CD4-positive, alpha-beta T cell treated with Interleukin-1 beta for 1 hour (primary cell): ENCODE measurements around the gene NUDT3.
"Not testable (repeated sequence)": the region's sequence is repeated elsewhere in the genome, so short reads cannot be mapped to it uniquely, and the experiment has no call there.

Experiments
- DNase-seq, 2 donors: peaks; one replicate each; pipeline ENCODE4 v3.0.0-alpha.2; 2020 to 2022

The NUDT3 gene

DNA sequence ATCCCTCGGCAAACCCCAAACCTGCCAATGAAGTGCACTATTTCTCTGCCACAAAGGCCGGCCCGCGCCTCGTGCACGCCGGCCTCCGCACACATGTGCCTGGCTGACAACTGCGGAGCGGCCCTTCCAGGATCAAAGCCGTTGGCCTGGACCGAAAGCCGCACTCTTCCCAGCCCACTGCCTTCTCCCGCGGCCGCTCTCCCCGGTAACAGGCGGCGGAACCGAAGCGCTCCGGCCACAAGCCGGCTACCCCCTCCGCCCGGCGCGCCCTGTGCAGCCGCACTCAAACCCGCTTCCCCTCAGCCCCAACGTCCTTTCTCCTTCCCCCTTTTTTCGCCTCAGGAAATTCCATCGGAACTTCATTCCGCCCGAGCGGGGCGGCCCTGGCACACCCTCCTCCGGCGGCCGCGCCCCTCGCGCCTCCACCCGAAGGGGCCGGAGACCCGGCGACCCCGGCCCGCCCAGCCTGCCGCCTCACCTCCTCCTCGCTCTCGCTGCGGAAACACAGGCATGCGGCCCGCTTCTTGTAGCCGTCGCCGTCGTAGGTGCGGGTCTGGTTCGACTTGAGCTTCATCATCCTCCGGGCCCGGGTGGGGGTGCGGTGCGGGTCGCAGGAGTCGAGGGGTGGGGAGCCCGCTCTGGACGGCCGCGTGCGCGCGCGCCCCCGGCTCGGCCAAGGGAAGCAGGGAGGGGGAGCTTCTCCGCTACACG, 528 bp downstream of the NUDT3 start:
- DNase-seq: peak; percentile 40

- DNase-seq: no peak
Observed at GRCh38 chr6:34391473-34391785, 1.0 kb downstream of the NUDT3 start.

GRCh38 chr6:34390531-34391472, 1.7 kb downstream of the NUDT3 start:
- no peak for DNase-seq

- DNase-seq: no peak
Observed at GRCh38 chr6:34389034-34389433, 3.4 kb downstream of the NUDT3 start.

DNA sequence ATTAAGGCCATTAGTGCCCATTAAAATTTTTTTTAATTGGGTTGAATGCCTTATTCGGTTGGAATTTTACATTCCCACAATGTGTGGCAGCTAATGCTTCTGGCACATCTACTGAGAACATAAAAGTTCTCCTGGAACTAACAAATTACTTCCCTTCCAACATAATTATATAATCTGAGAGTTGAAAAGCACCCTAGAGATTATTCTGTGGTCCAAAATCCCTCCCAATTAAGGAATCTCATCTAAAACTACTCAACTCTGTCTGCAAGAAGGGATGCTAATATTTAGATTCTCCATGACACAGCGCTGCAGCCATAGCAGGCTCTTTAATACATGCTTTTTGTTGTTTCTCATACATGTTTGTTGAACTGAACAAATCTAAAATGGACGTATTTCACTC, 4.0 kb downstream of the NUDT3 start:
- DNase-seq: no peak

DNA sequence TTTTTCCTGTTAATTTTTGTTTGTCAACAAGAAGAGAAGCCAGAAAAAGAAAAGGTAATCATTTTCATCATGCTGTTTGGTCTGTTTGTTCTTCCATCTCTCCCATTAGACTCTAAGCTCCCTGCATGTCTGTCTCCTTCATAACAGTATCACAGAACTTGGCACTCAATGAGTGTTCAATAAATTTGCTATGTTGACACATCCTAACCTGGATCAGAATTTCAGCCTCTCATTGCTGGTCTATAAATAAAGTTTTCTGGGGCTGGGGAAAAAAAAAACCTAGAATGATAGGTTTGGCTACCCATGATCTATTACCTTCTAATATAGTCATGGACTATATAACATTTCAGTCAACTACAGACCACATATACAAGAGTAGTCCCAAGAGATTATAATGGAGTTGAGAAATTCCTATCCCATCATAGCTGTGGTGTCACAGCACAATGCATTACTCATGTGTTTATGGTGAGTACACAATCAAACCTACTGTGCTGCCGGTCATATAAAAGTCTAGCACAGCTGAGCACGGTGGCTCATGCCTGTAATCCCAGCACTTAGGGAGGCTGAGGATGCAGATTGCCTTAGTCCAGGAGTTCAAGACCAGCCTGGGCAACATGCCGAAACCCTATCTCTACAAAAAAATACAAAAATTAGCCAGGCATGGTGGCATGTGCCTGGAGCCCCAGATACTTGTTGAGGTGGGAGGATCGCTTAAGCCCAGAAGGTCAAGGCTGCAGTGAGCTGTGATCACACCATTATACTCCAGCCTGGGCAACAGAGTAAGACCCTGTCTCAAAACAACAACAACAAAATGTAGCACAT, 5.9 kb downstream of the NUDT3 start:
- no peak for DNase-seq

DNA sequence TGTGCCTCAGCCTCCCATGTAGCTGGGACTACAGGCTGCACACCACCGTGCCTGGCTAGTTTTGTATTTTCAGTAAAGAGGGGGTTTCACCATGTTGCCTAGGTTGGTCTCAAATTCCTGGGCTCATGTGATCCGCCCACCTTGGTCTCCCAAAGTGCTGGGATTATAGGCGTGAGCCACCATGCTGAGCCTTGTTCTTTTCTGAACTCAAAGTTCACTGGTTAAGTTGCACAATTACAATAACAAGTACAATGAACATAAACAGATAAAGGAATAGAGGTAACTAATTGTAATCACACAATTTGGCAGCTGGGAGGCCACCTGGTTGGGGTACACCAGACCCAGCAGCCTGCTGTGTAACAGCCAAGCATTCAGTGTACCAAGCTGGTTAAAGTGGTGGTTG, 6.7 kb downstream of the NUDT3 start:
- DNase-seq: no peak

- DNase-seq: no peak
Observed at GRCh38 chr6:34384321-34385153, 7.9 kb downstream of the NUDT3 start.

DNA sequence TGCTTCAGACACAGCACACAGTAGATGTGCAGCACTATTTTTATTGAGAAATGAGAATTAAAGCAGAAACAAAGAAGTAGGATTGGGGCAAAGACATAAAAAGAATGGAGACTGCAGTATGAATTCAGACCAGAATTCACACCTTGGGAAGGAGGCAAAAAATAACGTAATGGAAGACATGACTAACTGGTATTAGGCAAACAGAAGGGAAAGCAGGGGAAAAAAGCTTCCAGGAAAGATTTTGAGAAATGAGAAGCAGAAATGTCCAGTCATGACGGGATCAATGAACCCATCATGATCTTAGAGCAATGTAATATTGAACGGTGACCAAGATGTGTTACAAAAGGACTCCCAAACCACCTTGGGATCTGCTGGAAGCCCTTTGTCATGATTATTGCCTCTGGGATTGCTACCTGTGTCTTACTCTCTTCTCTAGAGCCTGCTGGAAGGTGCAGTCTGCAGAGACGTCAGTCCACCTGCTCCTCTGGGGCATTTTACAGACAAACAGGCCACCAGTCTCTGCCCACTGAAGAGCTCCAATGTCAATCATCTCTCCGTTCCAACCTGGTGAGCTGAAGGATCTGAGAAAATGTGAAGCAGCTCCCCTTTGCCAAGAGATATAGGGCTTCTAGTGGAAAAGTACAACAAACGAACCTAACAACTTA, 8.7 kb downstream of the NUDT3 start:
- DNase-seq: no peak

GRCh38 chr6:34383161-34383631, 9.3 kb downstream of the NUDT3 start:
- no peak for DNase-seq

- DNase-seq: no peak
Observed at GRCh38 chr6:34381081-34381480, 11.4 kb downstream of the NUDT3 start.

DNA sequence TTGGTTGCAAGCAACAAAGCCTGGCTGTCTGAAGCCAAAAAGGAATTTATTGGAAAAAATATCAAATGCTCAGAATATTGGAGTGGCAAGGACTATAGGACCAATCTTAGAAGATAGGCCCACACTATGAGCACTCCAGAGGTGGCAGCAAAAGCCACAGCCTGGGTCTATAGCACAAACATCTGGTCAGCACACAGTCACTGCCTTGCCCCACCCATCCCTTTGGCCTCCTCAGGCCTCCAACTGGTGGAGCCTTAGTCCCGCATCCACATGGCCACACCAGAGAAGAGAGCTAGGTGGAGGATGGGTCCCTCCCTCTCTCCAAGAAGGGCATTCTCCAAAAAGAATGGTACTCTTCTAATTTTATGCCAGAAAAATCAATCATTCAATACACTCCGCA, 14.0 kb downstream of the NUDT3 start:
- DNase-seq: no peak

DNA sequence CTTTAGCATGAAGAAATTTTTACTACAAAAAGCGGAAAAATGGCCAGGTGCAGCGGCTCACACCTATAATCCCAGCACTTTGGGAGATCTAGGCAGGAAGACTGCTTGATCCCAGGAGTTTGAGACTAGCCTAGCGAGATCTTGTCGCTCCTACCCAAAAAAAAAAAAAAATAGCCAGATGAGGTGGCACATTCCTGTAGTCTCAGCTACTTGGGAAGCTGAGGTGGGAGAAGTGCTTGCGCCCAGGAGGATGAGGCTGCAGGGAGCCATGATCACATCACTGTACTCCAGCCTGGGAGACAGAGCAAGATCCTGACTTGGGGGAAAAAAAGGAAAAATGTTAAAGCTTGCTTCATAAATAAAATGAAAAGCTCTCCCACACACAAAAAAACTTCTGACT, 14.5 kb downstream of the NUDT3 start:
- no peak for DNase-seq

- not testable (repeated sequence) for DNase-seq
Observed at GRCh38 chr6:34377571-34377970, 14.9 kb downstream of the NUDT3 start.

DNA sequence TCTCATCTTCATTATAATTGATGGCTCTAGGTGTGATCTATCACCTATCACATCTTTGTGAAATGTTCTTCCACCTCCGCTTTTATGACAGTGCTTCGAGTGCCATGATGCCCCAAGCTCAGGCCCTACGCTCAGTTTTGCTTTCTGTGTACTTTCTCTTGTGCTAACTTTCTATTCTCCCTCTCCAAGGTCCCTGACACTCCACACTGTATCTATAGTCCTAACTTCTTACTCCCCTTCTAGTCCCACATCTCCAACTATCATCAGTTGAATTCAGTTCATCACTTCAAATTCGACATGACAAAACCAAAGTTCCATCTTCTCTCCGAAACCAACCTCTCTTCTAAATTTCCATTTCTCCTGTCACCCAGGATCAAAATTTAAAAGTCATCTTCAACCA, 16.6 kb downstream of the NUDT3 start:
- no peak for DNase-seq

DNA sequence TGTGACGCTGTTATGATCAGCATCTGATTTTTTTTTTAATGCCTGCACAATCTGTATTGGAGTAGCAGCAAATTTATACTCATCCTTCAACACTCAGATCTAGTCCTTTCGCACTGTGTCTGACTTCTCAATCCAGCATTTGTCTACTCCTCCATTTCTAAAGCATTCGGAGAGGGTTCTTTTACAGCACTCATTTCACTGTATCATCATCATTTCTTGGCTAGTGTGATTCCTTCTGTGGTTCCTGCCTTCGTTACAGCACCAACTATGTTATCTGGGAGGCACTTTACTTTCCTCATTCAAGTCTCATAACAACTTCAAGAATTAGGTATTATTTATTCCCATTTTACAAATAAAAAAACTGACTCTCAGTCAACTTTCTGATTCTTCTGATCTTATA, 18.0 kb downstream of the NUDT3 start:
- no peak for DNase-seq

- DNase-seq: no peak
Observed at GRCh38 chr6:34374069-34374468, 18.4 kb downstream of the NUDT3 start.

DNA sequence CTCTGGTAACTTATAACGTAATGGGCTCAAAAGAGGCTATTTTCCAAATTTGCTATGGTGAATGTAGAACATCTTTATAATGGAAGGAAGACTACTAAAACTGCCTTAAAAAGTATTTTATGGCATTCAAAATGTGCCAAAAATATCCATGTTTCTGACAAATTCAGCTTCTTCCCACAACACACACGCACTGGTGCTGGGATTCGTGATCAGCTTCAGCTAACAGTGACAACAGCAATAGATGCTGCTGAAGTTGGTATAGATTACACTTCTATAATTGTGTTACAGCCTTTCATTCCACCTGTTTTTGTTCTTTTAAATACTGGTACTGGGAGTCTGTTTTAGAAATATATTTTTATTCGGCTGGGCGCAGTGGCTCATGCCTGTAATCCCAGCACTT, 19.0 kb downstream of the NUDT3 start:
- no peak for DNase-seq

DNA sequence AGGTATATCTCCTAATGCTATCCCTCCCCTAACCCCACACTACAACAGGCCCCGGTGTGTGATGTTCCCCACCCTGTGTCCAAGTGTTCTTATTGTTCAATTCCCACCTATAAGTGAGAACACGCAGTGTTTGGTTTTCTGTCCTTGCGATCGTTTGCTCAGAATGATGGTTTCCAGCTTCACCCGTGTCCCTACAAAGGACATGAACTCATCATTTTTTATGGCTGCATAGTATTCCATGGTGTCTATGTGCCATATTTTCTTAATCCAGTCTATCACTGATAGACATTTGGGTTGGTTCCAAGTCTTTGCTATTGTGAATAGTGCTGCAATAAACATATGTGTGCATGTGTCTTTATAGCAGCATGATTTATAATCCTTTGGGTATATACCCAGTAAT, 20.6 kb downstream of the NUDT3 start:
- not testable (repeated sequence) for DNase-seq

DNA sequence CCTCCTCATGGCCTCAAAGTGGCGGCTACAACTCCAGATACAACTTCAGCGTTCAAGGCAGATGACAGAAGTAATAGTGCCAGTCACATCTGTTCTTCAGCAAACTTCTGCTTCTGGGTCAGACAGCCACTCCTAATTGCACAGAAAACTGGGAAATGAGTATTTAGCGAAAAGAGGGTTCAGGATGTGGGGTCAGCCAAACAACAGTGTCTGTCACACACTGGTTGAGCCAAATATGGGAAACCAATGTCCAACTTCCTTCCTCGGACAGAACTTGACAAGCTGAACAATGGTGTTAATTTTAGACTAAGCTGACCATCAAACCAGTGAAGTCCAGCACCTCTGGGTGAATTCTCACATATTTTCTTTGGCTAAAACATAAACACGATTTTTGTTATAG, 22.1 kb downstream of the NUDT3 start:
- DNase-seq: no peak

DNA sequence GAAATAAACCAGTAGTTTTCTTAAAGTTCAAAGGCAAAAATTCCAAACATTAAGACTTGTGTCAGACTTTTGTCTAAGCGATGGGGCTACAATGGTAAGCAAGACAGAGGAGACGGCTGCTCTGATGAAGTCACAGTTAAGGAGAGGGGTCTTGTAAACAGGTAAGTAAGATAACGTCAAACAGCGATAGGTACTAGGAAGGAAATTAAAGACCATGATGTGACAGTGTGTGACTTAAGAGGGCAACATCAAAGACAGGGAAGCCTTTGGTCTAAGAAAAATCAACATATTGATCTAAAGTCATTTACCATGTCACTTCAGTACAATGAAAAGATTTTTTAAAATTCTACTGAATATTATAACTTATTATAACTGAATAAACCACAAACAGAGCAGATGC, 23.1 kb downstream of the NUDT3 start:
- no peak for DNase-seq

- no peak for DNase-seq
Observed at GRCh38 chr6:34366639-34366921, 25.9 kb downstream of the NUDT3 start.
